HCEC 1CT (cell line): Measurements from ENCODE around the gene AVPI1.
"Not testable (repeated sequence)": the region's sequence is repeated elsewhere in the genome, so short reads cannot be mapped to it uniquely, and the experiment has no call there.

Source experiments
- DNase-seq: peaks from one replicate; pipeline ENCODE4 v3.0.0-alpha.2; 2017

Gene AVPI1

GRCh38 chr10:97639090-97639489 is 48.0 kb downstream of the AVPI1 start:
- DNase-seq = not testable (repeated sequence)

GRCh38 chr10:97635577-97635976 is 51.5 kb downstream of the AVPI1 start:
- no peak for DNase-seq

DNA sequence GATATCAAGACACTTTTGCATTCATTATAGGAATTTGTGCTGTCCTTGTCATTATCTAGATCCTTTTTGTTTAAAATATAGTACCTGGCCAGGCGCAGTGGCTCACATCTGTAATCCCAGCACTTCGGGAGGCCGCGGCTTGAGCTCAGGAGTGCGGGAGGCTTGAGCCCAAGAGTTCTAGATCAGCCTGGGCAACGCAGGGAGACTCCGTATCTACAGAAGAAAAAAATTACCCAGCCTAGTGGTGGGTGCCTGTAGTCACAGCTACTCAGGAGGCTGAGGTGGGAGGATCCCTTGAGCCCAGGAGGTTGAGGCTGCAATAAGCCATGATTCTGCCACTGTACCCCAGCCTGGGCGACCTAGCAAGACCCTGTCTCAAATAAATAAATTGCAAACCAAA is 53.1 kb downstream of the AVPI1 start:
- peak; percentile 3 for DNase-seq

DNA sequence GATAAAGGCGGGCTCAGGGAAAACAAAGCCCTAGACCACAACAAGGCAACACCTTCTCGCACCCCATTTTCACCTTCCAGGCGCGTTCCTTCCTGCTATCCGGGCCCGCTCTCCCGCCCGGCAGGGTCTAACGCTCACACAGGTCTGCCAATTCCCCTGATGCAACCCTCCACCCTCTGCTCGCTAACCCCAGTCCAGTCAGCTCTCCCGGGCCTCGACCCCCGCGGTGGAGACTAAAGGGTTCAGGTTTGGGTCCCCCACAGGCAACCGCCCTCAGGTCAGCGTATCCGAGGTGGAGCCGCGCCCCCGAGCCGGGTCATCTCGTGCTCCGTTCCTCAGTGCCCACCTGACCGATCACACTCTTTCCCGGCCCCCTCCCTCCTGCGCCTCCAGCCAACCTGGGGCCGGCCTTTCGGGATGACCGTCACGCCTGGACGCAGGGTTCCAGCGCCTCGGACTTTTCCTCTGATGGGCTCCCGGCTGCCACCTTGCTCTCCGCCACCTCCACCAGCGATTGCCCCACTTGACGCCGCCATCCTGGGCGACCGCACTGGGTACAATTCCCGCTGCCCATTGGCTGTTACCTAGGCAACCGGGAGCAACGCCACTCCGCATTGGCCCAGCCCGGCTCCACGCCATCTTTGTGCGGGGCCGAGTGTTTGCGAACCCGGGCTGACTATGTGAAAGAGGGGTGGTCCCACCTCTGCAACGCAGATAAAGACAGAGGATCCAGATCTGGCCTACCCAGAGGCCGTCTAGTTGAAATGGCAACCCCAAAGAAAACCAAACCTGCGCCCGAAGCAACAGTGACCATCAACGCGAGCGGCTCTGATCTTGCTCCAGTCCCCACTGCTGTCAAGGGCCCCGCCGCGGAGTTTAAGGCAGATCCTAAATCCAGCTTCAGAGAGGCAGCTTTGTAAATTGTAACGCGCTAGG is 53.8 kb downstream of the AVPI1 start, which contains the start of gene MORN4:
MORN4 (minus strand) TSS at position 552 of the 936 bp plus-strand sequence. CDS start 13,847 bp downstream, outside the sequence.
- DNase-seq = peak; percentile 93

DNA sequence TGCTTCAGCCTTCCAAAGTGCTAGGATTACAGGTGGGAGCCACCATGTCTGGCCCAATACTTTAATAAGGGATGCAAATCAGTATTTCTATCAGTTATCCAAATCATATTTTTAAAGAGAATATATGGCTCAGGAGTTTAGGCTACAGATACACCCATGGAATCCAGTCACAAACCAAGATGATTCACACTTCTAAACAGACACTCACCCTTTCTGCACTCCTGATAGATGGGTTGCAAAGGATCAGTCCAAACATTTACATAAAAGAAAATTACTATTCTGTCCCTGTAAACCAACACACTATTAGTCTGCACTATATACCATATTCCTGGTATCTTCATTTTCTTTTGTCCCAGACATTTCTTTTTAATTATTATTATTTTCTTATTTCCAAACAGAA is 55.9 kb downstream of the AVPI1 start:
- DNase-seq = peak; percentile 22

- no peak for DNase-seq
These were observed 57.8 kb downstream of the AVPI1 start for GRCh38 chr10:97629289-97629688.

- DNase-seq = no peak
These were observed 58.8 kb downstream of the AVPI1 start for GRCh38 chr10:97628228-97628627.

GRCh38 chr10:97627731-97628130 is 59.3 kb downstream of the AVPI1 start:
- DNase-seq = no peak
